Placental epithelial cell (primary cell): ENCODE results near the gene FAM222B. TPM values are rescaled to one million over a fixed set of nuclear protein-coding genes. Genes with fewer than 3 reads are reported as not detected.

Experiments used
- small RNA-seq: library from RNA; depleted of rRNA; stranded (forward); fragments of <200 nt; gene quantifications from one replicate; pipeline ENCODE3, GENCODE V24; 2012
- total RNA-seq: library from RNA; depleted of rRNA; stranded (reverse); fragments of >200 nt; gene quantifications from 2 replicates; pipeline ENCODE4 v1.2.3, GENCODE V29; 2012

The FAM222B gene, protein sequence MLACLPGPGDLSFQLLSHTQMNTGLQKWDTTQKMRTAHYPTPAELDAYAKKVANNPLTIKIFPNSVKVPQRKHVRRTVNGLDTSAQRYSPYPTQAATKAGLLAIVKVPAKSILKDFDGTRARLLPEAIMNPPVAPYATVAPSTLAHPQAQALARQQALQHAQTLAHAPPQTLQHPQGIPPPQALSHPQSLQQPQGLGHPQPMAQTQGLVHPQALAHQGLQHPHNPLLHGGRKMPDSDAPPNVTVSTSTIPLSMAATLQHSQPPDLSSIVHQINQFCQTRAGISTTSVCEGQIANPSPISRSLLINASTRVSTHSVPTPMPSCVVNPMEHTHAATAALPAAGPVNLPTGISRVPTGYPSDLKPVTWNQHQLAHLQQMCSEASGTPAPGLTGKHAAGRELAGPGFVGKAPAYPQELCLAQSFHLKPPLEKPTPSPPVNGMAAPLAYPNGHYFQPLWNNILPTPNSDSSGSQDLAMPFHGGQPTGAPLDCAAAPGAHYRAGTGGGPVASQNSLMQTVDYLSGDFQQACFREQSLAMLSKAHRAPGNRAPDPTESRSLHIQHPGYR
- total RNA-seq: 7.1 and 13.6 TPM in 2 replicates

DNA sequence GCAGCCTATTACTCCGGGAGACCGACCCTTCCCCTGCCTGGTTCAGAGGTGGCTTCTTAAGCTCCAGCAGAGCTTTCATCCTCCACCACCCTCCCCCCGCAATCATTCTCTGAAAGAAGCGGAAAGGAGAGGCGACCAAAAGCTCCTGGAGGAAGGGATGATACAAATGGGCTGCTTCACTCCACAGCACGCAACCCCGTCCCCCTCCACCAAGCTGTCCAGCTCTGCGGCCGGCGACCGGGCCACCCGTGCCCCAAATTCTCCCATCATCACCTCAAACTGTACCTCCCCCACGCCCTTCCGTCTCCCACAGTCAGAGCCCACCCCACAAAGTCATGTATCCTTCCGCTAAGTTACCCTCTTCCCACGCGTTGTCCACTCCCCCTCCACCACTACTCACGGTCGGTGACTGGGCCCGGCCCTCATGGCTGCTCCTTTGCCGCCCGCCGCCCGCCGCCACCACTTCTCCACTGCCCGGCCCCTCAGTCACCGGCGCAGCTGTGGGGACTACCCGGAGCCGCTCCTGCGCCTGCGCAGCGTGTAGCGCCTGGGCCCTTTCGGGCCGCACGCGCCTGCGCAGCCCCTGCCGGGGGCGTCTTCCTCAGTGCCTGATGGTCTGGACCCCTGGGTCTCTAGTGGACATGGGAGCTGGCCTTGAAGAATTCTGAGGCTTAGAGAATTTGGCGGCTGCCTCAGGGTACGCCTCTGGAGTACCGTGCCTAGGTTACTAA, at the start of gene FAM222B:
FAM222B (minus strand) TSS at position 509 of the 731 bp plus-strand sequence. CDS start 76,123 bp downstream, outside the sequence.

DNA sequence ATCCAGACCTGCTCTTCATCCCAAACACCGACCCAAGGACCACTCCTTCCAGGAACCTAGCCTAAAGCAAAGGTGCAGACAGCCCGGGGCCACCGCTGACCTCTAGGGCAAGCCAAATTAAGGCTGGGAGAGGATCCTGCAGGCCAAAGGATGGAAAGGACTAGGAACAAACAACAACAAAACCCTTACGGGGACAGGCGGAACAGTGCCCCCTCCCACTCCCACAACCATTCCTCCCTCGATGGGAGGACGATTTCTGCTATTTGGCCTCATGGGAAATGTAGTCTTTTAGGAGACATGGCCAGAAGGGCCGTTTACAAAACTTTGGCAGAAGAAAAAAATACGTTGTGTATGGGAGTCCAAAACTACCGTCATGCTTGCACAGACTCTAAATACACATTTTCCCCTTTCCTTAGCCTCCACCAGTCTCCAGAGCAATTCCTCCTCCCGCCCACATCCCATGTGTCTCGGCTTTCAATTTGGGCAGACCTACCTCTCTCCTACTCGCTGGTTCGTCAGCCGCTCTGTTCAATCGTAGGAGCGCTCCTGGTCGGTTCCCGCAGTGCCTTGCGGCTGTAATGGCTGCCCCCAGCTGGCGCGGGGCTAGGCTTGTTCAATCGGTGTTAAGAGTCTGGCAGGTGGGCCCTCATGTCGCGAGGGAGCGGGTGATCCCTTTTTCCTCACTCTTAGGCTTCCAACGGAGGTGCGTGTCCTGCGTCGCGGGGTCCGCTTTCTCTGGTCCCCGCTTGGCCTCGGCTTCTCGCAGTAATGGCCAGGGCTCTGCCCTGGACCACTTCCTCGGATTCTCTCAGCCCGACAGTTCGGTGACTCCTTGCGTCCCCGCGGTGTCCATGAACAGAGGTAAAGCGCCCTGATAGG, 12.1 kb upstream of the FAM222B start, which contains the start of gene ERAL1:
ERAL1 (plus strand) TSS at position 560 of the 879 bp plus-strand sequence; CDS start at position 579, 19 bp downstream.

DNA sequence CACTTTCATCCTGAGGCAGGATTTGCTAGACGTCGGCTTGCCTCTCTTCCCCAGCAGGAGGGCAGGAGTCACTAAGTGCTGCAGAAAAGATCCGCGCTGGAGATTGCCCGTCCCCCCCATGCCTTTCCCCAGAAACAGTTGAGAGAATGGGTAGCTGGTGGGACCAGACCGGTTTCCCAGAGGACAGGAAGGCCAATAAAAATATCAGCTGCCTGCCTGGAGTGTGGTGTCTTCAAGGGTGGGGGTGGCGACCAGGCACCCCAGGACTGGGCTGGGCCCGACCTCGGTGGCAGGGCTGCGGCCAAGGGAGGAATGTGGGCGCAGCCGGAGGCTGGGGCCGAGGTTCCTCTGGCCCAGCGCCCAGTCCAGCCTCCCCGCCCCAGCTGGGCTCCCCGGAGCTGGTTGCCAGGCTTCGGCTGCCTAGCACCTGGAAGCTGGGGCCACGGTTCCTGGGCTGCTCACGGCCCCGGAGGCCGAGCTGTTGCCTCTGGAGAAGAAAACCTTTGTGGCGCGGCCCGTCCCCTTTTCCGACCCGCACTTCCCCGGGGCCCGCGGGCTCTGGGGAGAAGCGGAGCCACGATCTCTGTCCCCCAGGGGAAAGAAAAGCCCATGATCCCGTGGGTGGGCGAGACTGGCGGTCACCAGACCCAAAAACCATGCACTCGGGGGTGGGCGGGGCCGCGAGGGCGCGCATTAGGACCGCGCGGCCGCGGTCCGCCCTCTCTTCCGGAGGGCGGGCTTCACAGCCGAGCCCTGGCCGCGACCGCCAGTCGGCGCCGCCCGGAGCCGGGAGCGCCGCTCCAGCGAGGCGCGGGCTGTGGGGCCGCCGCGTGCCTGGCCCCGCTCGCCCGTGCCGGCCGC, 99.1 kb downstream of the FAM222B start, which contains the start of gene TRAF4:
TRAF4 (plus strand) TSS at position 769 of the 861 bp plus-strand sequence. CDS start 102 bp downstream, outside the sequence.

DNA sequence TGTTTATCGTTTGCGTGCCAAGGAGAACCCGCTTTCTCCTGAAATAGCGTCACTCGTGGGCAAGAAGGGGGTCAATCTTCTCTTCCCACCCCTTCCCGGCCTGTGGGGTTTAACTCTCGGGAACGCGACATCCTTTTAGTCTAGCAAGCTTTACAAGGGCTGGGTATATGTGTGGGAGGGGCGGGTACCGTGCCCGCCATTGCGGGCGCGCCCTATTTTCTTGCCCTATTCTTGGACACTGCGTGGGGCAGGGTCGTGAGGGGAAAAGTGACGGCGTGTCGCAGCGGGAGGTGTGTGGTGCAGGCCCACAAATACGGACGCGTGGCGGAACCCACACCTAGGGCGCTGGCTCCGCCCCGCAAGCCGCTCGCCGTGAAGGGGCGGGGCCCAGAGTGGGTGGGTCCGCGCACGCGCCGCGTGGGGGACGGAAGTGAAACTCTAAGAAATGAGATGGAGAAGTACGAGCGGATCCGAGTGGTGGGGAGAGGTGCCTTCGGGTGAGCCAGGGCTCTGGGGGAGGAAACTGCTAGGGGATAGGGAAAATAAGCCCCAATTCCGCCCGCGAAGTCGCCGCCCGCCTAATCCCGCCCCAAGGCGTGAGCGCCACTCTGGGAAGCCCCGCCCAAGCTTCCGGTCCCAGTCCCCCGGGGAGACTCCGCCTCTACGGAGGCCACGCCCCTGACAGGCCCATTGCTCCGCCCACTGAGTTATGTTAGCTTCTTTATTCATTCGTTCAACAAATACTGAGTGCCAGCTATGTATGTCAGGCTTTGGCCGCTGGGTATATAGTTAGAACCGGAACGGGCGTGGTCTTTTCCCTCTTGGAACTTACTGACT, 114.0 kb downstream of the FAM222B start, which contains the start of gene NEK8:
NEK8 (plus strand) TSS at position 425 of the 837 bp plus-strand sequence; CDS start at position 451, 26 bp downstream.

DNA sequence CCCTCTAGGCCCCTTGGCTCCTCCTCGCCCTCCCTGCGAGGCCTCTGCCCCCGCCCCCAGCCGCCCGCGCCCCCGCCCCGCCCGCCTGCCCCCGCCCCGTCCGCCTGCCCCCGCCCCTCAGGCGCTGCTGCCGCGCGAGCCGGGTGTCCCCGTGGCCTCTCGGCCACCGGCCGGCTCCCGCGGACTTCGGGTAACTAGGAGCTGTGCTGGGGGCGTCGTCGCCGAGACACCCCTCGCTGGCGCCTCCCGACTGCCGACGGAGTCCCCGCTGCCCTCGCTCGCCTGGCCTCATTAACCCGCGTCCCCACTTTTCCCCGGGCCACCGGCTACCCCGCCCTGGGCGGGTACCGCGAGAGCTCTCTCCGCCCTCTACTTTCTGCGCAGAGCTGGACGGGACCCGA, 116.4 kb downstream of the FAM222B start, which contains the start of gene TLCD1:
TLCD1 (minus strand) TSS at position 8 of the 401 bp plus-strand sequence. CDS start 136 bp downstream, outside the sequence.

DNA sequence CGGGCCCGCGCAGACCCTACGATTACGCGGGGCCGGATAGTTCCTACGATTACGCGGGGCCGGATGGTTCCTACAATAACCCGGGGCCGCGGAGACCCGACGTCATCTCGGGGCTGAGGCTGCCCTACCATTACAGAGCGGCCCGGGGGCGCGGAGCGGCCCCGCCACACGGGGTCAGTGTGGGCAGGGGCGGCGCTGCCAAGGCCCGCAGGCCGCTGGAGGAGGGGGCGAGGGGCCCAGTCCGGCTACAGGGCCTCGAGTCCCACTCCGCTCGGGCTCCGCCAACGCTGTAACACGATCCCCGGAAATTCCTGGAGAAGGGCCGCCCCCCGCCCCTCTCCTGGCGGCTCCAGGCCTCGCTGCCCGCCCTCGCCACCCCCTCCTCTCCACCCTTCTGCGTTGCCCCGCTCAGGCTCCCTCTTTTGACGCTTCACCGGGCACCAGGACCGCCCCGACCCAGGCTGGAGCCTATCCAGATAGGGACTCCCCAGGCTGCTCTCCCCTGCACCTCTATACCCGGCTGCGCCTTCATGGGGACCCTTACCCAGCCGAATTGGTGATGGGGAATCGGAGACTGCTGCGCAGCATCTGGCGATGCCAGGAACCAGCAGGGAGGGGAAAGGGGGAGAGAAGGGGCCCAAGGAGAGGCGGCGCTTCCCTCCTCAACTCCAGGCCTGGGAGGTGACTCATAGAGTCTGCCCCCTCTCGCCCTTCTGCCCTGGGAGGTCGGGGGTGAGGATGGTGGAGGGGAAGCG, 124.8 kb downstream of the FAM222B start, which contains the start of gene RAB34:
RAB34 (minus strand) TSS at position 291 of the 755 bp plus-strand sequence. CDS start 602 bp downstream, outside the sequence.

DNA sequence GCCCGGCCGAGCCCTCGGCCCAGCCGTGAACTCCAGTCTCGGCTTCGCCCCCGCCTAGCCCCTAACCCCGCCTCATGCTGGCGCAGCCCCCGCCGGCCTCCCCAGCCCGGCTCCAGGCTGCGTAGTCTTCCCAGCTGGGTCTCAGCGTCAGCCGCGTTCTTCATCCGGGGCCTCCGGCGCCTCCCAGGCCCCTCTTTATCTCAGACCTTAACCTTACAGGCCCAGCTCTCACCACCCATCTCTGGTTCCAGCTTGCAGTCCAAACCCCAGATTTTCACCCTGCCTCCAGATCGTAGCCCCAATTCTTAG, 130.9 kb downstream of the FAM222B start, which contains the start of gene PROCA1:
PROCA1 (minus strand) TSS at position 166 of the 309 bp plus-strand sequence. CDS start 228 bp downstream, outside the sequence.

Small RNA genes within 50 kb of the gene (small RNA-seq; reads per million reads assigned to genes)
- gene RF00019 (not detected), gene SNORD42A (not detected), gene SNORD42B (0.69 reads per million, percentile 41 among the genes with 10 or more reads in this experiment), gene SNORD4A (not detected), gene SNORD4B (not detected)

Other genes with a start within 250 kb of the FAM222B start
- gene SPAG5, start 243.8 kb downstream of the FAM222B start, total RNA-seq: 8.6 and 12.8 TPM in 2 replicates
- gene RSKR, start 228.6 kb downstream of the FAM222B start, total RNA-seq: 5.9 and 7.9 TPM in 2 replicates
- gene BLTP2, start 197.6 kb downstream of the FAM222B start, total RNA-seq: 79.7 and 145 TPM in 2 replicates
- 40.0 and 60.5 TPM in 2 replicates for gene SDF2, start 180.9 kb downstream of the FAM222B start, total RNA-seq
- gene SUPT6H, start 180.6 kb downstream of the FAM222B start, total RNA-seq: 42.1 and 51.8 TPM in 2 replicates
- 0.22 and 6.7 TPM in 2 replicates for gene PROCA1, start 130.9 kb downstream of the FAM222B start, total RNA-seq
- 195 and 196 TPM in 2 replicates for gene RAB34, start 124.9 kb downstream of the FAM222B start, total RNA-seq
- gene RPL23A, start 122.8 kb downstream of the FAM222B start, total RNA-seq: 327 and 599 TPM in 2 replicates
- 9.0 and 15.8 TPM in 2 replicates for gene TLCD1, start 116.6 kb downstream of the FAM222B start, total RNA-seq
- 7.4 and 10.2 TPM in 2 replicates for gene NEK8, start 114.0 kb downstream of the FAM222B start, total RNA-seq
- gene TRAF4, start 98.8 kb downstream of the FAM222B start, total RNA-seq: 76.6 and 103 TPM in 2 replicates
- gene ERAL1, start 12.2 kb upstream of the FAM222B start, total RNA-seq: 22.8 and 62.6 TPM in 2 replicates
- gene FLOT2, start 54.9 kb upstream of the FAM222B start, total RNA-seq: 21.2 and 42.3 TPM in 2 replicates
- gene DHRS13, start 60.3 kb upstream of the FAM222B start, total RNA-seq: 6.9 and 9.4 TPM in 2 replicates
- 35.3 and 37.6 TPM in 2 replicates for gene PHF12, start 108.7 kb upstream of the FAM222B start, total RNA-seq
- not detected in 2 replicates for gene SEZ6, start 163.2 kb upstream of the FAM222B start, total RNA-seq
- 1.4 and 3.5 TPM in 2 replicates for gene PIPOX, start 200.4 kb upstream of the FAM222B start, total RNA-seq